Nephron (organoid): ENCODE measurements around the gene TUFT1.

Experiments used
- H3K27ac Mint-ChIP-seq, 3 experiments: 2 replicates each; pipeline ENCODE4 v1.8.0; 2020; ENCODE audit warnings: mixed read lengths in 3 of 3, mild to moderate bottlenecking in 2 of 3, moderate library complexity in 1 of 3
- H3K27me3 Mint-ChIP-seq: 2 replicates; pipeline ENCODE4 v1.8.0; 2021; ENCODE audit warnings: low read depth, mild to moderate bottlenecking, moderate library complexity, mixed read lengths
- H3K36me3 Mint-ChIP-seq: 2 replicates; pipeline ENCODE4 v1.8.0; 2020; ENCODE audit warnings: low read depth, mixed read lengths
- H3K4me1 Mint-ChIP-seq: 2 replicates; pipeline ENCODE4 v1.8.0; 2020; ENCODE audit warnings: mixed read lengths
- H3K4me3 Mint-ChIP-seq, 3 experiments: 2 replicates each; pipeline ENCODE4 v1.8.0; 2020; ENCODE audit warnings: mild to moderate bottlenecking in 3 of 3, mixed read lengths in 3 of 3, moderate library complexity in 2 of 3
- H3K9me3 Mint-ChIP-seq: 2 replicates; pipeline ENCODE4 v1.8.0; 2020; ENCODE audit warnings: mixed read lengths
- CTCF ChIP-seq, 3 experiments: fragments of 200-600 bp; sonication (generic); IDR thresholded peaks; one replicate each; pipeline ENCODE4 v1.5.0; 2021; ENCODE audit warnings: antibody characterized with exemption in 3 of 3; ENCODE audit not compliant: unreplicated experiment in 3 of 3

TUFT1 gene

GRCh38 chr1:151502859-151503780 lies 37.0 kb upstream of the TUFT1 start:
- Mint-ChIP-seq H3K36me3 (no peaks in the 10 kb centered on the region), H3K27ac (no peak overlapping the region), H3K4me1 (no peaks in the 10 kb centered on the region), H3K9me3 (no peaks in the 10 kb centered on the region), H3K27me3 (peaks cover 29% of the 10 kb centered on the region), H3K4me3 (no peak overlapping the region)
- no peak for TF ChIP-seq CTCF (IDR thresholded peaks at IDR 0.05; ENCODE audit: unreplicated experiment in 3 of 3)

- H3K9me3 Mint-ChIP-seq: no peaks in the 10 kb centered on the region
- no peak overlapping the region for H3K27ac Mint-ChIP-seq
- H3K36me3 Mint-ChIP-seq: no peaks in the 10 kb centered on the region
- H3K4me3 Mint-ChIP-seq: no peak overlapping the region
- TF ChIP-seq CTCF (IDR thresholded peaks at IDR 0.05; ENCODE audit: unreplicated experiment in 3 of 3): no peak
- H3K4me1 Mint-ChIP-seq: no peaks in the 10 kb centered on the region
- peaks cover 27% of the 10 kb centered on the region for H3K27me3 Mint-ChIP-seq
Observed at GRCh38 chr1:151504252-151504651, 35.9 kb upstream of the TUFT1 start.

- no peaks in the 10 kb centered on the region for H3K4me1 Mint-ChIP-seq
- H3K27ac Mint-ChIP-seq: no peak overlapping the region
- no peak for TF ChIP-seq CTCF (IDR thresholded peaks at IDR 0.05; ENCODE audit: unreplicated experiment in 3 of 3)
- no peaks in the 10 kb centered on the region for H3K36me3 Mint-ChIP-seq
- H3K9me3 Mint-ChIP-seq: no peaks in the 10 kb centered on the region
- peaks cover 27% of the 10 kb centered on the region for H3K27me3 Mint-ChIP-seq
- H3K4me3 Mint-ChIP-seq: no peak overlapping the region
Observed at GRCh38 chr1:151504759-151505158, 35.4 kb upstream of the TUFT1 start.

- peaks cover 16% of the 10 kb centered on the region for H3K4me1 Mint-ChIP-seq
- no peaks in the 10 kb centered on the region for H3K36me3 Mint-ChIP-seq
- peak overlapping the region in 2 of 3 experiments; percentile 47 to 65 for H3K4me3 Mint-ChIP-seq
- no peak for TF ChIP-seq CTCF (IDR thresholded peaks at IDR 0.05; ENCODE audit: unreplicated experiment in 3 of 3)
- H3K9me3 Mint-ChIP-seq: no peaks in the 10 kb centered on the region
- no peak overlapping the region for H3K27ac Mint-ChIP-seq
- peaks cover 60% of the 10 kb centered on the region for H3K27me3 Mint-ChIP-seq
Observed at GRCh38 chr1:151508833-151509232, 31.3 kb upstream of the TUFT1 start.

GRCh38 chr1:151509350-151510019 lies 30.6 kb upstream of the TUFT1 start:
- TF ChIP-seq CTCF (IDR thresholded peaks at IDR 0.05; ENCODE audit: unreplicated experiment in 3 of 3): no peak
- no peaks in the 10 kb centered on the region for H3K9me3 Mint-ChIP-seq
- peak overlapping the region; percentile 30 to 65 (median 47) for H3K4me3 Mint-ChIP-seq
- H3K36me3 Mint-ChIP-seq: no peaks in the 10 kb centered on the region
- peaks cover 64% of the 10 kb centered on the region for H3K27me3 Mint-ChIP-seq
- peaks cover 16% of the 10 kb centered on the region for H3K4me1 Mint-ChIP-seq
- peak overlapping the region in 1 of 3 experiments; percentile 94 for H3K27ac Mint-ChIP-seq
